A549 treated with Mapracorat at 1 μM for 4 hours (cell line): Measurements from ENCODE around the gene EAF2. TPM values are rescaled to one million over a fixed set of nuclear protein-coding genes. Genes with fewer than 3 reads are reported as not detected.

Experiments used
- total RNA-seq: library from RNA; stranded (reverse); fragments of 200-300 nt; extraction: Qiagen RNA extraction; gene quantifications from 5 replicates; pipeline ENCODE4 v1.2.3, GENCODE V29; 2022

EAF2 gene
- total RNA-seq, result 1.5 to 2.7 TPM (median 2.2 TPM) in 5 replicates

DNA sequence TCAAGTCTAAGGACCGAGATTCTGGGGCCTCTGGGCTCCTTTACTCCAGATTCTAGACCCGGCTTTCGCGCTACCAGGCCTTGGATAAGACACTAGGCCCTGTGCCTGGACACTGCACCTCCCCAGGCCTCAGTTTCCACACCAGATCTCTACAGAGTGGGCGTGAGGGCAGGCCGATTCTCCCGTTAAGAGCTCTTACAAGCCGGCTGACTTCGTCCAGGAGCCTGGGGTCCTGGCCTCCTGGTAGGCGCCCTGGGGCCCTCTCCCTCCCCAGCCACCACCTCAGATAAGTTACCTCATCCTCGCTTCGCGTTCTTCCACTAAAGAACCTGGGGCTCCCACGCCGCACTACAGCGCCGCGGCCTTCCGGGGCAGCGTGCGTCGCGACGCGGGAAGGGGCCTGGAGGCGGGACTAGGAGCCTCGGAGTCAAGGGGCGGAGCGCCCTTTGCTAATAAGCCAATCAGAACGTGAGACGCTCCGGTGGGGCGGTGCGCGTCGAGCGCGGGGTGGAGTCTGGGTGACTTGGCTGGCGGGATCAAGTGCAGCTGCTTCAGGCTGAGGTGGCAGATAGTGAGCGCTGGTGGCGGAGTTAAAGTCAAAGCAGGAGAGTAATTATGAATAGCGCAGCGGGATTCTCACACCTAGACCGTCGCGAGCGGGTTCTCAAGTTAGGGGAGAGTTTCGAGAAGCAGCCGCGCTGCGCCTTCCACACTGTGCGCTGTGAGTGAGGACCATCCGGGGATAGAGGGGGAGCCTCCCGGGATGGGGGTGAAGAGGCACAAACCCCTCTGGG is at the start of gene EAF2, which contains the start of gene IQCB1:
EAF2 (plus strand) TSS at position 539 of the 794 bp plus-strand sequence; CDS start at position 616, 77 bp downstream.
IQCB1 (minus strand) TSS at position 390 of the 794 bp plus-strand sequence. CDS start 6,100 bp downstream, outside the sequence.

DNA sequence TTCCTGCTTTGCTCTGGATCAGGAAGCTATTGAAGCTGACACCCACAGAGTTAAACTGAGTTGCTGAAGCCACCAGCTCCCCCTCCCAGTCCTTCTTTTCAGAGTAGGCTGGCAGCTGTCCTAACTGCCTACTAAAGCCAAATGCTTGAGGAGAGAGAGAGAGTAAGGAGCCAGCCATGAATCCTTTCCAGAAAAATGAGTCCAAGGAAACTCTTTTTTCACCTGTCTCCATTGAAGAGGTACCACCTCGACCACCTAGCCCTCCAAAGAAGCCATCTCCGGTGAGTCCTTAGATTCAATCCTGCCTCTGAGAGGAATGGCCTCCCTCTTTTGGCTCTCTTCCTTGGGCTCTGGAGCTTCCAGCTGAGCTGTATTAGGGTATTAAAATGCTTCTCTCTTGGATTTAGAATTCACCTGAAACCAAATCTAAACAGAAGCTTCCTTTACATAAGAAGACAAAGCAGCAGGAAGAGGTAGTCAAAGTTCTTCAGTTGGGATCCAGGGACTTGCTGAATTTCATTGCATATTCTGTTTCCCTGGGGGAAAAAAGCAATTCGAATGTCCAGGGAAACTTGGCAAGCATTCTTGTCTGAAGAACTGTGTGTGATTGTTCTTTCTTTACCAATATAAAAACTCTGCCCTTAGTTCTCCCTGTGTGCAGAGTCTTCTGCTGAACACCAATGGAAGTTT is 59.4 kb downstream of the EAF2 start, which contains the start of gene SLC15A2:
SLC15A2 (plus strand) TSS at position 101 of the 690 bp plus-strand sequence; CDS start at position 177, 76 bp downstream.

Other genes starting within 250 kb of the EAF2 start
- gene FBXO40, start 241.8 kb upstream of the EAF2 start, total RNA-seq, result not detected in 5 replicates
- 0.06 to 0.24 TPM (median 0.10 TPM) in 4 of 5 replicates, not detected in the other for gene HCLS1, start 174.3 kb upstream of the EAF2 start, total RNA-seq
- 14.3 to 18.6 TPM (median 15.8 TPM) in 5 replicates for gene GOLGB1, start 85.5 kb upstream of the EAF2 start, total RNA-seq
- gene IQCB1, start 149 bp upstream of the EAF2 start, total RNA-seq, result 9.9 to 11.0 TPM (median 10.1 TPM) in 5 replicates
- 0.10 to 0.34 TPM (median 0.20 TPM) in 4 of 5 replicates, not detected in the other for gene SLC15A2, start 59.2 kb downstream of the EAF2 start, total RNA-seq
- not detected in 5 replicates for gene ILDR1, start 187.0 kb downstream of the EAF2 start, total RNA-seq
- not detected in 5 replicates for gene CD86, start 220.2 kb downstream of the EAF2 start, total RNA-seq